Mucosa of descending colon (tissue), 3 donors: ENCODE data around the gene FRMD4A. TPM values are rescaled to one million over a fixed set of nuclear protein-coding genes. Genes with fewer than 3 reads are reported as not detected.

Experiments
- ATAC-seq: fragments of 200-7000 bp; cut with Tn5 transposase; one replicate; pipeline ENCODE4 v1.9.1; 2020; ENCODE audit warnings: mild to moderate bottlenecking, moderate library complexity
- DNase-seq, 3 donors: peaks; one replicate each; pipeline ENCODE4 v3.0.0-alpha.2; 2020
- H3K36me3 ChIP-seq: fragments of 200-600 bp; one replicate; pipeline ENCODE4 v1.8.0; 2021; ENCODE audit warnings: low read depth, mild to moderate bottlenecking
- H3K4me1 ChIP-seq: fragments of 200-600 bp; one replicate; pipeline ENCODE4 v1.8.0; 2021; ENCODE audit warnings: low read depth, mild to moderate bottlenecking
- H3K4me3 ChIP-seq: fragments of 200-600 bp; one replicate; pipeline ENCODE4 v1.8.0; 2021; ENCODE audit warnings: mild to moderate bottlenecking
- H3K9me3 ChIP-seq: fragments of 200-600 bp; one replicate; pipeline ENCODE4 v1.8.0; 2021; ENCODE audit warnings: mild to moderate bottlenecking
- intact Hi-C, 2 donors: fragments of 100-400 bp; cut with DNase I in 1 of 2; cut with micrococcal nuclease in 1 of 2; formaldehyde crosslinking; loops; one replicate each; pipeline versions ENCODE4 v1.11.0 to v1.11.1; 2022; cut with DNase I, micrococcal nuclease
- total RNA-seq, 3 donors: library from RNA; stranded (reverse); fragmentation: NEBNext Ultra II Directional in 2 of 3; extraction: Animal tissue kit (Norgen Biotek cat#: 25700) in 2 of 3; gene quantifications; one replicate each; pipeline versions ENCODE4 v1.2.1 to v1.2.4, GENCODE V29; 2021 to 2023
- TF ChIP-seq, protein P1 (sequence below): fragments of 200-600 bp; IDR thresholded peaks from one replicate; pipeline ENCODE4 v1.8.0; 2022; ENCODE audit warnings: antibody characterized with exemption, mild to moderate bottlenecking
- donor health status: DM: no; HTN: no; CAD: no; lungs with moderate emphysema.
- donor health status: DM: no; HTN: no; CAD: no.
- donor health status: DM: no; HTN: yes; CAD: no.

FRMD4A gene
- total RNA-seq, 3 donors from 2014 or later = 9.8 to 40.6 (median 17.2) TPM

DNA sequence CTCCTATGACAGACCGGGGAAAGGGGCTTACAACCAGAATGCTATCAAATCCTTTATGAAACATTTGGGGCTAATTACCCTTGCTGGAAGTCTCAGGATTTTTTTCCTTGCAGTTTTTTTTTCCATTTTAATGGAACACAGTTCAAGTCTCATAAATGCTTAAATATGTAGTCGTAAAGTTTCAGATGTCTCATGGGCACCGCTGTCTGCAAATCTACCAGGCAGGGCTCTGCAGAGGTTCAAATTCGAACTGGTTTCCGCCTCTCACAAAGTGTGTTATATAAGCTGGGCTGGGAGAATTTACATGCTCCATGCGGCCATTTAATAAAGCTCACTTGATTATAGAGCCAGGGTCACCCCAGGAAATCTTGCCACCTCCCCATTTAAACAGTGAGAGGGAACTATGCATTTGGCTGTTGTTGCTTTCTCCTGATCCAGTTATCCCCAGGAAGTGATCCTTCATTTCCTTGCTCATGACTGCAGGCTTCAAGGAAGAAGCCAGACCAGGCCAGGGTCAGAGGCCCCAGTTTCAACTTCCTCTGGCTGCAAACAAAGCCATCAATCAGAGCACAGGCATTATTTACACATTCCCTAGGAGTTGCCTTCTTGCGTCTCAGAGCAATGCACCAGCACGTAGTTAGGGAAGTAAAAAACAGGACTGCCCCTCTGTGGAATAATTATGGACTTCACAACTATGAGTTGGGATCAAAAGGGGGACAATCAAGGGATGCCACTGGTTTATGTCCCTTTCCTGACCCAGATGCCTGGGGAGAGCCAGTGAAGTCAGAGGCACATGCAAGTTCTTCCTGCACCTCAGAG lies 385.1 kb downstream of the FRMD4A start:
- ATAC-seq = no peak
- Histone ChIP-seq H3K4me3 (no peak overlapping the region), H3K36me3 (no peaks in the 10 kb centered on the region), H3K9me3 (no peaks in the 10 kb centered on the region), H3K4me1 (no peaks in the 10 kb centered on the region)
- DNase-seq = no peak
- TF ChIP-seq, protein P1, sequence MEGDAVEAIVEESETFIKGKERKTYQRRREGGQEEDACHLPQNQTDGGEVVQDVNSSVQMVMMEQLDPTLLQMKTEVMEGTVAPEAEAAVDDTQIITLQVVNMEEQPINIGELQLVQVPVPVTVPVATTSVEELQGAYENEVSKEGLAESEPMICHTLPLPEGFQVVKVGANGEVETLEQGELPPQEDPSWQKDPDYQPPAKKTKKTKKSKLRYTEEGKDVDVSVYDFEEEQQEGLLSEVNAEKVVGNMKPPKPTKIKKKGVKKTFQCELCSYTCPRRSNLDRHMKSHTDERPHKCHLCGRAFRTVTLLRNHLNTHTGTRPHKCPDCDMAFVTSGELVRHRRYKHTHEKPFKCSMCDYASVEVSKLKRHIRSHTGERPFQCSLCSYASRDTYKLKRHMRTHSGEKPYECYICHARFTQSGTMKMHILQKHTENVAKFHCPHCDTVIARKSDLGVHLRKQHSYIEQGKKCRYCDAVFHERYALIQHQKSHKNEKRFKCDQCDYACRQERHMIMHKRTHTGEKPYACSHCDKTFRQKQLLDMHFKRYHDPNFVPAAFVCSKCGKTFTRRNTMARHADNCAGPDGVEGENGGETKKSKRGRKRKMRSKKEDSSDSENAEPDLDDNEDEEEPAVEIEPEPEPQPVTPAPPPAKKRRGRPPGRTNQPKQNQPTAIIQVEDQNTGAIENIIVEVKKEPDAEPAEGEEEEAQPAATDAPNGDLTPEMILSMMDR = no peak
- intact Hi-C loops = no loop called here

DNA sequence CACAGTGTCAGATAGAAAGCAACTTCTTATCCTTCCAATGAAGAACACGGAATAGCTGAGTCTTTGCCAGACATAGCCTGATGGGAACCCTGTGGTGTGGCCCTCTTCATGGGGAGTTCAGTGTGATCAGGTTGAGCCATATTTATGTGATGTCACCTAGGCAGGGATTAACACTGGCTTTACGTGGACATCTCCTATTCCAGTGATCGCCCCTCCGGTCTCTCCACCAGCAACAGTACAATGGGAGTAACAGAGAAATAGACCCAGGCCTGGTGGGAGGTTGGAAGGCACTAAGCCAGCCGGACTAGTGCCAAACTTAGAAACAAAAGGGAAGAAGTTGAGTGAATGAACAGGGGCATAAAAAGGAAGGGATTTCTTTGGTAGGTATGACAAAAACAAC lies 385.9 kb downstream of the FRMD4A start:
- H3K4me3 ChIP-seq = no peak overlapping the region
- TF ChIP-seq, protein P1 = no peak
- intact Hi-C loops = no loop called here
- H3K9me3 ChIP-seq = no peaks in the 10 kb centered on the region
- ATAC-seq = no peak
- H3K36me3 ChIP-seq = no peaks in the 10 kb centered on the region
- H3K4me1 ChIP-seq = no peaks in the 10 kb centered on the region
- no peak for DNase-seq

DNA sequence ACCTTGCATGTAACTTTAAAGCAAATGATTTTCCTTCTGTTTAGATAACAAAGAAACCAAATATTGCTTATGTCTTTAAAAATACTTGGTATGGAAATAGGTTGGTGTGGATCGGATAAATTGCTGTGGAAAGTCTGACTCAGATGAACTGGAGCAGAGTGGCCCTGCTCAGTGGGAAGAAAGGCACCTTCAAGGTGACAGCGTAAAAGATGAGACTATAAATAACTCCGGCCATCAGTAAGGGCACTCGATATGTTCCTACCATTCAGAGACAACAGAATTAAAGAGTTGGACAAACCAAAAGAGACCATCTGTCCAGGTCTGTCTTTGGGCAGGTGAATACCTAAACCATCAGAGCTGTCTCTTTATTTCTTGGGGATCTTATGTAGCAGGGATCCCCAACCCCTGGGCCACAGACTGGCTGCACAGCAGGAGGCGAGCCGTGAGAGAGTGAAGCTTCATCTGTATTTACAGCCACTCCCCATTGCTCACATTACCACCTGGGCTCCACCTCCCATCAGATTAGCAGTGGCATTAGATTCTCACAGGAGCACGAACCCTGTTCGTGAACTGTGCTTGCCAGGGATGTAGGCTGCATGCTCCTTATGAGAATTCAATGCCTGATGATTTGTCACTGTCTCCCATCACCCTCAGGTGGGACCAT lies 386.9 kb downstream of the FRMD4A start:
- intact Hi-C loops = no loop called here
- ATAC-seq = no peak

DNA sequence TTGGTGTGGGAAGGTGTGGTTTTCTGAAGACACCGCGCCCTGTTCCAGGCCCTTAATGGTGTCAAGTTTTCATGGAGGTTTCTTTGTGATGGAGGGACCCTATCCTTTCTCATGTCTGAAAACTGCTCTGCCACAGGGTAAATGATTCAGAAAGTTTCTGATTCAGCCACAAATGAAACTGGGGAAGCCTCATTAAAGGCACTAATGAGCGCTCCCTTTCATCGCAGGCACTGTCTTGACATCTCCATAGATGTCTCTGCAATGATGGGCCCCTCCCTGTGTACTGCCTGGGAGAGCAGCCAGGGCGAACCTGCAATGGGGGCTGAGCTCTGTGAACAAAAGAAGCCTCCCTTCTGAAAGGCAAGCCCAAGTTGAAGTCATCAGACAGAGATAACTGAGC lies 388.7 kb downstream of the FRMD4A start:
- TF ChIP-seq, protein P1 = no peak
- Histone ChIP-seq H3K4me1 (no peaks in the 10 kb centered on the region), H3K9me3 (no peaks in the 10 kb centered on the region), H3K36me3 (no peaks in the 10 kb centered on the region), H3K4me3 (no peak overlapping the region)
- intact Hi-C loops = no loop called here
- ATAC-seq (no peak), DNase-seq (no peak)

More for the DNA sequence above, 386.9 kb downstream of the FRMD4A start:
- no peak overlapping the region for H3K4me3 ChIP-seq
- TF ChIP-seq, protein P1 = no peak
- no peaks in the 10 kb centered on the region for H3K9me3 ChIP-seq
- no peaks in the 10 kb centered on the region for H3K36me3 ChIP-seq
- H3K4me1 ChIP-seq = no peaks in the 10 kb centered on the region
- no peak for DNase-seq

DNA sequence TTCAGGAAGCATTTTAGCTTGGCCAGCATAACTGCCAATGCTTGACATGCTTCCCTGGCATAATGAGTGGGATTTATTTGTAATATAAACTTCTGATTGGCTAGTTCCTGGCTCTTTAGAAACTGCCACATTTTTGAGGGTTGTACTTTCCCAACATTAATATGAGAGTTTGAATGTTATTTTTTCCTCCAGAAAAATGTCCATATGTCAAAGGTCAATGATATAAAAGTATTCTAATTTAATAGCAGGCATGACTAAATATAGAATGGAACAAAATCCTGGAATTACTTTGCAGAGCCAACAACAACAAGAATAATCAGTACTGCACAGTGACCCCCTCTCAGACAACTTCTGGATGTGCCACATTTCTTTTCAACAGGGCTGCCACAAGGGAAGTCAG lies 391.3 kb downstream of the FRMD4A start:
- intact Hi-C loops = no loop called here
- Histone ChIP-seq H3K36me3 (no peaks in the 10 kb centered on the region), H3K9me3 (no peaks in the 10 kb centered on the region), H3K4me3 (no peak overlapping the region), H3K4me1 (no peaks in the 10 kb centered on the region)
- DNase-seq (no peak), ATAC-seq (no peak)
- TF ChIP-seq, protein P1 = no peak
